Stimulated activated CD8-positive, alpha-beta memory T cell treated with anti-CD3 and anti-CD28 coated beads, Interleukin-15, amount 100 ng/mL, for 24 hours (primary cell): ENCODE data around the gene COL4A2.

ENCODE experiments used
- DNase-seq: peaks from one replicate; pipeline ENCODE4 v3.0.0-alpha.2; 2020; ENCODE audit warnings: low read depth

The COL4A2 gene

DNA sequence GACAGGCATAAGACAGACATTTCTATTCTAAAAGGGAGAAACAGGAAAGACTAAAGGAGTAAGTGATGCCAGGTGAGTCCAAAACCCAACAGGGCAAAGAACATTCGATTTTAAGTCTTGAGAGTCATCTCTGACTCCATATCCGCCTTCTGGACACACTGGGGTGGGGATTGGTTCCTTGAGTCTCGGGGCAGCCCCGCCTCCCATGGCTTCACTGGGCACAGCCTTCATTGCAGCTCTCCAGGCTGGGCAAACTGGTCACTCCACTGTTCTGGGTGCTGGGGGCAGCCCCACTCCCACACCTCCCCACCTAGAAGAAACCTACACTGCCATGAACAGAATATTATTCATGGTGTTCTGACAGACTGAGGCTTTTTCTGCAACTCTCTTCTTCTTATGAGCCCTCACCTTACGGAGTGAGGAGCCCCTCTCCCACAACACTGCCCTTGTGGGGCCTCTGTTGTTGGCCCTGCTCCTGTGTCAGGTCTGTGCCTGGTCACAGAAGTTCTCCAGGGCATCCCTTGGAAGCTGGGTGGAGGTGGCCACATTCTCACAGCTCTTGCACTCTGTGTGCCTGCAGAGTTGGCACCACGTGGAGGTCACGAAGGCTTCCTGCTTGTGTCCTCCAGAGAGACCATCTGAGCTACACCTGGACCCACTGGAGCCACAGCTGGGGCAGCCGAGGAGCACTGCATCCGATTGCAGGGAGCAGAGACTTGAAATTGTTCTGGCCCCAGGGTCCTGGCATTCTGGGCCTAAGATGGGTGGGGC lies 95.4 kb downstream of the COL4A2 start:
- no peak for DNase-seq

DNA sequence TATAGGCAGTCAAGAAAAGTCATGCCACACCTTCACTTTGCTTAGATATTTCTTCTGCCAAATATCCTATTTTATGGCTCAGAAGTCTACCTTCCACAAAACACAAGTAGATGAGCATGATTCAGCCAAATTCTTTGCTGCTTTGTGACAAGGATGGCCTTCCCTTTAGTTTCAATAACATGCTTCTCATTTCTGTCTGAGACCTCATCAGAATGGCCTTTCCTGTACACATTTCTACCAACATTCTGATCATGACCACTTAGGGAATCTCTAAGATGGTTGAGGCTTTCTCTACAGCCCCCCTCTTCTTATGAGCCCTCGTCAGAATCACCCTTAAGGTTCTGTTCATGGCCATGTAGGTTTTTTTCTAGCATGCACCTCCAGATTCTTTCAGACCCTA lies 96.2 kb downstream of the COL4A2 start:
- DNase-seq: no peak

DNA sequence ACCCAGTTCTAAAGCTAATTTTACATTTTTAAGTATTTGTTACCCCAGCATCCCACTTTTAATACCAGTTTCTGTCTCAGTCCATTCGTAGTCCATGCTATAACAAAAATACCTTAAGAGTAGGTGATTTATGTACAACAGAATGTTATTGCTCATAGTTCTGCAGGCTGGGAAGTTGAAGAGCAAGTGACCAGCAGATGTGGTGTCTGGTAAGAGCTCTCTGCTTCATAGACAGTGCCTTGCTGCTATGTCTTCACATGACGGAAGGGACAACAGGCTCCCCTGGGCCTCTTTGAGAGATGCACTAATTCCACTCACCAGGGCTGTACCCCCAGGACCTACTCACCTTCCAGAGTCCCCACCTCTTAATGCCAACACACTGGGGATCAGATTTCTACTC lies 96.6 kb downstream of the COL4A2 start:
- no peak for DNase-seq

DNA sequence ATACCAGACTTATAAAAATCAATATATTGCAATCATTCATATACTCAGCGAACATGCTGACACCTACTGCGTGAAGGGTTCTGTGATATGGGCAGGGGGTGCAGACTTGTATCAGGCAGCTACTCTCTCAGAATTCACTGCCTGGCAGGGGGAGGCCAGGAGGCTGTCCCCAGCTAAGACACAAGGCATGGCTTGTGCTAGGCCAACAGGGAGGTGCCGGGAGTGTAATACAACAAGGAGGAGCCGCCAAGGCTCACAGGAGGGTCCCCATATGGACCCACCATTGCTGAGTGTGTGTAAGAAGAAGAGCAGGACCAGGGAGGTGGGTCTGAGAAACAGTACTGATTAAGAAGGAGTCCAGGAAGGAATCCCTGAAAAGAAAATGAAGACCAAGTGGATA lies 97.2 kb downstream of the COL4A2 start:
- no peak for DNase-seq

DNA sequence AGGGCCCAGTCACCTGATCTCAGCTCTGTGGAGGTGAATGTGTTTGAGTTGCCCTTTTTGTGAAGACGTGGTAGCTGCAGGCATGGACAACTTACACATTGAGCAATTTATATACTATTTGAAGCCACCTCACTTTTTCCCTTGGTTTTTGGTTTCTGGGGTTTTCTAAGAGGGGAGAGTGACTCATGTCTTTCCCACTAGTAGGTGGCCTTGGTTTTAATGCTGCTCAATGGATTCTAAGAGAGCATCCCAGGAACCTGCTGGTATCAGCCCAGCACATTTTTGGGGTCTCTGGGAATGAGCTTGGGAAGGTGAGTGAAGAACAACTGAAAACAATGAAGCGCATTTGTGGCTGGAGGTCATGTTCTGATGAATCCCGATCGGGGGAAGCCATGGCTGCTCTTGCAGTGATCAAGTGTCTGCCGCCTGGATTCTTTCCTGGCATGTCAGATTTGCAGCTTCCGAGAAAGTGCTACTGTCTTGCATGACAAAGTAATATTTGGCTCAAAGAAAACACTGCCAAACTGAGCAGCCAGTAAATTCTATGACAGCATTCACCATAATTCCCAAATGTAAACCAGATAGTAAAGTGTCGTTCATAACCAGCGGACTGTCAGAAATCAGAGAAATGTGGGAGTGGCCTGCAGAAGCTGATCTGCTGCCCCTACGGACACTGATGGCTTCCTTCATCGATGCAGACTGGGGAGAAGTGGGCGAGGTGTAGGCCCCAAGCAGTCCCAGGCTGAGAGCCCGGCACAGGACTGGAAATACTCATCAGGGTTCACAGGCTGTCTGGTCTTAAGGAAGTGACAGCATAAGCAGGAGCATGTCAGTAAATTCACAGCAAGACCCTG lies 98.7 kb downstream of the COL4A2 start:
- DNase-seq: no peak

DNA sequence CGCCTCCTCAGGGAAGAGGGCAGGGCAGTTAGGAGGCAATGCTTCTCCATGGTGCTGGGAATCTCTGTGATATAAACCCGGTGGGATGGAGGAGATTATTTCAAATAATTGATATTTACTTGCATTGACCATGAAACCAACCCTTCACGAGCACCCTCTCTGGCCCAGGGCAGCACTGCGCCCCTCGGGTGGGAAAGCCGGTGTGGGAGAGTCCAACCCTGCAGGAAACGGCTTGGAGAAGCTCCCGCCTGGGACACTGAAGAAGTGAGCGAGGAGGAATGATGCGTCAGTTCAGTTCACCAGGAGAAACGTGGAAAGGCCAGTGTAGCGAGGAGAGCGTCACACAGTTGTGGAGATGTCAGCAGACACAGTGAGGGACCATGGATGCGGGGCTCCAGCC lies 99.9 kb downstream of the COL4A2 start:
- no peak for DNase-seq

DNA sequence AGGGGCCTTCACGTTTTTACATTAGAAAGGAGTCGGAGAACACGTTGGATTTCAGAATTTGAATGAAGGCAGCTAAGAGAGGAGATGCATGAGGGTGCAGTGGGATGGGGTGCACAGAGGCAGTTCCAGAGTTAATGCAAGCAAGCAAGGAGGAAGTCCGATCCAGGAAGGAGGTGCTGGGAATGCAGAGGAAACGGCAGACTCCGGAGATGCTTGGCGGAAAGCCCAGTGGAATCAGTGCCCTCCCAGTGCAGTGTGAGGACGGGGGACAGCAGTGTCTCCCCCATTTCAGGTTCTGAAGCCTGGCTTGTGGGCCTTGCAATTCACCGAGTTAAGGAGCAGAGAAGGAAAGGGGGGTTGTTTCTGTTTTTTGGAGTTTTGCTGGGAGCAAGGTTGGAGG lies 100.4 kb downstream of the COL4A2 start:
- DNase-seq: no peak

DNA sequence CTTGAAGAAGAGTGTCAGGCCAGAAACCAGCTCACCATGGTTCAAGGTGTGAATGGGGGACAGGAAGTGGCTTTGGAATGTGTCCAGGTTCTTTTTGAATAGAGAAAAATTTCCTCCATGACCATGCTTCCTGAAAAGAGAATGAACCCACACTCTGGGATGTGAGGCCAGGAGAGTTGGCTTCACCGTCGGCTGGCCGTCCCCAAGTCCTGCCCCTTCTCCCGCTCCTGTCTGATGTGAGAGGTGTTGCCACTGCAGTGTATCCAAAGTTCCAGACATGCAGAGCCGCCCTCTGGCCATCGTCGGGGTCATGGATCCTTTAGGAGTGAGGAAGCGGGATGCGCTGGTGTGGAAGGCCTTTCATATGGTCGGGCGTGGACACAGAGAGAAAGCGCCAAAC lies 101.2 kb downstream of the COL4A2 start:
- no peak for DNase-seq

DNA sequence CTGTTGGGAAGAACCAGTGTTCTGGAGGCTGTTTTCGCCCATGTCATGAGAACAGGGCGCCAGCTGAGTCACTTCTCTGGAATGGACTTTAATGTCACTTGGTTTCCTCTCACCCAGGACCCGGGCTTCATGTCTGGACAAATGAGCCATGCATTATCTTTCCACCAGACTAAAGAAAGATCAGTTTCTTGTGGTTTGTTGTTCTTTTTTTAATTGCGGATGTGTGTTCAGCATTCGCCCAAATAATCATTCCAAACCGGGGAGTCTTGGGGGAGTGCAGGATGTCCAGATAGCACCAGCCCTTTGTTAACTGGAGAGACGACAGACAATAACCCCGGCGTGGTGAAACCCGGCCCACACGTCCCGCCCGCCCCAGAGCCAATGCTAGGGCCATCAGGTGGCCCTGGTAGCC lies 102.5 kb downstream of the COL4A2 start:
- DNase-seq: no peak

DNA sequence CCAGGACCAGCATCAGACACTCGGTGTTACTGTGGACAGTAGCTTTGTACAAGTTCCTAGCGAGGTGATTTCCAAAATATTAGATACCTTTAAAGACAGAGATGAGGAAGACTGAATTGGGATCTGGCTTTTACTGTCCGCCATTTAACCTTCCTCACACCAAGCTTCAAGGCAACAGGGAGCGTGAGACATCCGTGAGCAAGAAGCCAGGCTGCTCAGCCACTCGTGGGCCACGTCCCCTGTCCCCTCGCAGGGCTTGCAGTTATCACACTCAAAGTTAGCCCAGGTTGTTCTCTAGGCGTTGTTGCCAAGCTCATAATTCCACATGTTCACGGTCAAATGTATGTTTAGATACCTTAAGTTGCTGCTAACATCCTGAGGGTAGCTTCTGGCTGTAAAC lies 102.9 kb downstream of the COL4A2 start:
- DNase-seq: no peak

DNA sequence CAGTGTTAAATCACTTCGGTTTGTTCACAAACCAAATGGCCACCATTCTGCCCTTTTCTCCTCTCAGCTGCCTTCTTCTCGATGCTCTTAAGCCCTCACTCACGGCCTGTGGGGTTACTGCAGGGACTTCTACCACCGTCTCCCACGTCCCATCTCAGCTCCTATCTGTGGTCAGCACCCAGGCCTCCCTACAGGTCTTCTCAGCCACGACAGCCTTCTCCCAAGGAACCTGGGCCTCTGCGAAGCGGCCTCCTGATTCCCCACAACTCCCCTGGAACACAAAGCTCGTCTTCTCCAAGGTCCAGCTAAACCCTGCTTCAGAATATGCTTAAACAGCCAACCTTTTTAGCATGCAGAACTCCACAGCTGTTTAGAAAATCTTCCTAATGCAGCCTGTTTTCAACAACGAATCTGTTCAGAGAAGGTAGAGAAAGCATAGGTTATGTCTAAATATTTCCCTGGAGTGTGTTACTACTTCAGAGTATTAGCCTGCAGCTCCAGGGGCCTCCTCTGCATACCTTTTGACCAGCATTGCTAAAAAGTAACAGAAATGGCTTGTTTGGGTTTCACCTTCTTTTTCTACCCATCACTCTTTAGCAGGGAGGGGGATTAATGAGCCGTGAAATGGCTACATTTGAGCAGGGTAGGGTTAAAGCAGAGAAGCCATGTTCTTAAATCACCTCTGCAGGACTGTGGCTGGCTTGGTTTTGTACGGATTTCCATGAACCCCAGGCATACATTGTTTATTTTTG lies 104.0 kb downstream of the COL4A2 start:
- DNase-seq: no peak

DNA sequence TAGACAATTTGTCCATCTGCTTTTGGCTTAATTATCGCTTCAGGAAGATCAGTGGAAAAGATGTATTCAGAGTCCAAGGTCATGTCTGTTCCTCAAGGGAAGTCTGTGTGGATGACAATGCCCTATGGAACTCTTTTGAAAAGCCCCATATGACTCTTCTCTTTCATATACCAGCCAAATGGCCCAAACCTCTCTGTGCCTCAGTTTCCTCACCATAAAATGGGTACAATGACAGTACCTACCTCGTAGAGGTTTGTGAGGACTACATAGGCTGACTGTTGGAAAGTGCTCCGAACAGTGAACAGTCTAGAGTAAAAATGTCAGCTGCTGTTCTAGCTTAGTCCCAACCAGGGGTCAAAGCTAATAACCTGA lies 104.6 kb downstream of the COL4A2 start:
- no peak for DNase-seq

DNA sequence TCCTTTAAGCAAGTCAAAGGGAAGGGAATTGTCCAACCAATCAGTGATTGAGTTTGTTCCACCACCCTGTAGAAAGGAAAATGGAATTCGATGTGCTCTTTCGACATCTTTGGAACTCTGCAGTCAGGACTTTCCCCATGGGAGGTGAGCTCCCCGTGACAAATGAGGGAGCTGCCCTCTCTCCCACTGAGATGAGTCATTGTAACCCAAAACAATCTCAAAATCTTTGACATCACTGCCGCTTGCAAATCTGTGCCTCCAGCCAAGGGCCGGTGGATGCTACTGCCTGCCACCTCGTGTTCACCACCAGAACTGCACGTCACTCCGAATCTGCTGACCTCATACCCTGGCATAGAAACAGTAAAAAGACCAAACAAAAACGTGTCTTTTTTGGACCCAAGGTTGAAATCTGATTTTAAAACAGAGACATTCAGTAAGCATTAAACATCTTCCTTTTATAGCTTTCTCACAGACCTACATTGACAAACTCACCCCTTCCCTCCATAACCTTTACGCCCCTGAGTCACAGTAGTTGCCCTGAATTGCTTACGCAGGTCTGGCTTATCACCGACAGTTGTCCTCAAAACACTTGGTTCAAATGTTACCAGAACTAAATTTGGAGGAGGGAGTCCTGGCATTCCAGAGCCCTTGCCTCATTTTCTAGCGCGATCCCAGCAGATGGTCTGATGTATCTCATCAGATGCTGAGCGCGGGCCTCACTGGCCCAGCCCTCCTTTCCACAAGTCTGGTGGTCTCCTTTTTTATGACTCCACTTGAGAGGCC lies 105.2 kb downstream of the COL4A2 start:
- DNase-seq: peak; percentile 20

DNA sequence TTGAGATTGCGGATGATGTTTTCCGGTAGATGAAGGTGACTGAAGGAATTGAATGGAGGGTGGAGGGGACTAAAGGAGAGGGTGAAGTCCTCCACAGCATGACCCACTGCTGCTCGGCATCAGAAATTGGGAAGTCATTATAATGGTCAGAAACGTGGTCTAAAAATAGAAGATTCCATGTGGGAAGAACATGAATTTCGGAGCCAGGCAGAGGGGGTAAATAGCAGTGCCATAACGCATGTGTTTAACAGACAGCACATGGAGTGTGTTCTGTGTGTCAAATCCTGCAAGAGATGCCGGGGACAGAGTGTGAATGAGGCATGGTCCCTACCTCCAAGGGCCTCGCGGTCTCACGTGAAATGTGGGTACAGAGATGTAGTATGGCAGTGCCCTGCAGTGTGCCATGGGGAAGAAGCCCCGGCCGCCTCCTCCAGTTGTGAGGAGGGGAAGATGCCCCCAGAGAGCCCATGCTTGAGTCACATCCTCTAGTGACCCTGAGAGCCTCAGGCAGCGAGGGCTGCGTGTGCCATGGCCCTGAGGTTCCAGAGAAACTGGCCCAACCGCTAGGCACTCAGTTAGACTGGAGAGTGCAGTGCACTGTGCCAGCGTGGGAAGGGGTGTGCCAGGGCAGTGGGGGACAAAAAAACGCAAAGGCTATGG lies 106.1 kb downstream of the COL4A2 start:
- no peak for DNase-seq

DNA sequence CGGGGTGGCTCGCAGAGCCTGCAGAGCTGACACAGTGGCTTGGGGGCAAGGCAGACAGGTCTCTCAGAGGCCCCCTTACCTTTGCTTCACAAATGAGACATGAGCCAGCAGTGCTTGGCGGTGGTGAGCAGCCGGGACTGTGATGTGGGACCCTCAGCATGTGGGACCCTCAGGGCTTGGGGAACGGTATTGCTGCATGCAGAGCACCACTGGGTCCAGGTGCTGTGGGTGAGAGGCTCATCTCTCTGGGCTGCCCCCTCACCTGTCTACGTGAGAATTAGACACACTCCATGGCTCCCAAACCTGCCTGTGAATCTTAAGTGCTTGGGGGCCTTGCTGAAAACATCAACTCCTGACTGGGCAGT lies 106.6 kb downstream of the COL4A2 start:
- no peak for DNase-seq

DNA sequence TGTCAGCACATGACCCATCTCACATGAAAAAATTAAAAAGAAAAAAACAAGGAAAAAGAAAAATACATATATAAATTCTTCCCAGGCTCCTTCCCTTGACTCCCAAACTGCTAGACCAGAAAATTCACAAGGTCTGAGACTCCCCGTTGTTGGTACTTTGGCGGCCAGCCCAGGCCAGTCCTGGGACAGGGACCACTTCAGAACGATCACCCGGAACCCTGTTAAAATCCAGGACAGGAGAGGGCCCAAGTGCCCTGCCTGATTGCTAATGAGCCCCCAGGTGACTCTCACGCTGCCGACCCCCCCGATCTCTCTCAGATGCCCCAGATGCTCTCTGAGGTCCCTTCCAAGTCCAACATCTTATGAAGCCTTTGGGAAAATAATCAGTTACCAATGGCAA lies 107.2 kb downstream of the COL4A2 start:
- no peak for DNase-seq

DNA sequence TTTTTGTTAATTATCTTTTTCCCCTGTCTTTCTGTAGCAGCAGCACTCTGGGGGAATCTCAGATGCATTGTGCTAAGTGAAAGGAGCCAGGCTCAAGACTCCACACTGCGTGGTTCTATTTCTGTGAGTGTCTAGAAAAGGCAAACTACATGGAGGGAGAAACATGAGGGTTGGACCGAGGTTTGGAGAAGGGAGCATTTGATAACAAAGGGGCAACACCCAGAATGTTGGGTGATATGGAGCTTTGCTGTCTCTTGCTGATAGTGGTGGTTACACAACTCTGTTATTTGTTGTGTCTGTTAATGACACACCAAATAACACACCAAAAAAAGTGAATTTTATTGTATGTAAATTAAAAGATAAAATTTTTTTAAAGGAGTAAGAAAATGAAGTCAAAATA lies 107.8 kb downstream of the COL4A2 start:
- no peak for DNase-seq

DNA sequence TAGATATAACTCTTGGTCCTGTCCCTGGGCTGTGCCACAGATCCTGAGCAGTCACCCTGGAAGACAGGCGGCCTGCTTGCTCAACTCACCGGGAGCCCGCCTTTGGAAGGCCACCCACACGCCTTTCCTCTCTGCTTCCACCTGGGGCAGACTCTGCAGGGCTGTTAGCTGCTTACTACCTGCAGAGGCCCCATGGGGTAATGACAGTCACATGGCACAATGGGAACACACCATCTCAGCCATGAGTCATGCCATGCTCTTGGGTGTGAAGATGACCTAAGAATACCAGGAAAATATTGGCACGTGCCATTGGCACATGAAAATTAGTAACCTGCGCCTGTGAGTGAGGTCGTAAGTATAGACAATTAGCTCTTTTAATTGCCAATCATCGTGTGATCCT lies 108.6 kb downstream of the COL4A2 start:
- no peak for DNase-seq

DNA sequence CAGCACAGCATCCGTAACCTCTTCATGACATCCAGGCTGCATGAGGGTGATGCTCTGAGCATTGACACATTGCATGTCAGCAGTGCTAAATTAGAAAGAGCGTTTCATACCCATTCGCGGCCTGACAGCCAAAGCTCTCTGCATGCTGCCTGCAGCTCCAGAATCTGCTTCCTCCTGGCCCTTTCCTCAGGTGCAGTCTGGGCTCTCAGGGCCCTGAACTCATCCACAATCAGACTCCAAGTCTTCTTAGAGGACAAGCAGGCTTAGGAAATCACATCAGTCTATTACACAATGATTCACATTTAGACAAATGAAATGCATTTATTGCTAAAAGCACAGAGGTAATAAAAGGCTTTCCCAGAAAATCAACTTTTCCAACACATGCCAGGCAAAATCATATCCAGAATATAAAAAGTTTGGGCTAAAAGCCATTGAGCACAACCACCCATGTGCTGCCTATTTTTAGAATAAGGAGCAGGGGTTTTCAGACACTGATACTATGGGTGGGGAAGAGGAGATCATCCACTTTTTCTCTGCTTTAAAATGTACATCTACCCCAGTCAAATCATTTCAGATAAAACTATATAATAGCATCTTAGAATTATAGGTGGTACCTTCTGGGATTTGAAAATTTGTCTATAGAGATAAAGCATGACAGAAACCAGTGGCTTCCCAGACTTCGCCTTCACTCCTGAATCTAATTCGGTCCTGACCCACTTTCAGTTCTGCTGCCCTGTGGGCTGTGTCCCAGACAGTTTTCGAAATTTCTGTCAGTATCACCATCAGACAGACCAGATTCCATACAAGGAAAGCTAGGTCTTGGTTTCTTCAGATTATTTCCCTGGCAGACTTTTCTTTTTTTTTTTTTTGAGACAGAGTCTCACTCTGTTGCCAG lies 109.3 kb downstream of the COL4A2 start:
- no peak for DNase-seq

DNA sequence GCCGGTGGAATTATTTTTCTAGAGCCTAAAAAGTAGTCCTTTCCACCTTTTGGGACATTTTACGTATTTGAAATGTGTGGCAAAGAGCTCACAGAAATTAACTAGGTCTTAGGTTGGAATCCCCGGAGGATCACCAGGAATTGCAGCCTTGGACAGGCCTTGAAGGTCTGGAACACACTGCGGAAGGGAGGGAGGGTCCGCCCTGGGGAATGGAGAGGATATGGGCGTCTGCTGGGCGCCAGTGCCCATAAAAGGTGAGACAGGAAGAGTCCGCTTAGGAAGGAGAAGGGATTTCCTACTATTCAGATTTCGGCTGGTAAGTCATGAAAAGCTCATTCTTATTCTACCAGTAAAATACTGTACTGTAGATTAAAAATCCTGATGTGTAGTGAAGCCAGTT lies 111.9 kb downstream of the COL4A2 start:
- no peak for DNase-seq

DNA sequence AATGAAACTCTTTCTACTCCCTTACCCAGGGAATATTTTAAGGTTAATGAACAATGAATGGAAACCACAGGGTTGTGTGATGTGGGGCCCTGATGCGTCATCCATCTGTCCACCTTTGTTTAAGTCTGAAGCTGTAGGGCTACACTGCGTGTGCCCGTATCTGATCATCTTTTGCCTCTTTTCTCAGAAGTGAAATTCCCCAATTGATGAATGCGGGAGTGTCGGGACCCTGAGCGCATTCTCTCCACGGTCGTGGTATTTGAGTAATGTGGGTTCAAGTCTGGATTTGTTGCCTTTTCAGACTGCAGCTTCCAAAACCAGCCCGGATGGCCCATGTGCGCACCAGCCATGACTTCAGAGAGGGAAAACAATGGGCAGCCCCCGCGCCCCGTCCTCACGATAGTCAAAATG lies 112.3 kb downstream of the COL4A2 start:
- DNase-seq: no peak
